CD4-positive, alpha-beta T cell treated with Interleukin-12 subunit alpha and Interleukin-12 subunit beta, for 1 hour (primary cell): Measurements from ENCODE around the gene SDHA.

ENCODE experiments used
- DNase-seq: peaks from one replicate; pipeline ENCODE4 v3.0.0-alpha.2; 2020

SDHA gene

DNA sequence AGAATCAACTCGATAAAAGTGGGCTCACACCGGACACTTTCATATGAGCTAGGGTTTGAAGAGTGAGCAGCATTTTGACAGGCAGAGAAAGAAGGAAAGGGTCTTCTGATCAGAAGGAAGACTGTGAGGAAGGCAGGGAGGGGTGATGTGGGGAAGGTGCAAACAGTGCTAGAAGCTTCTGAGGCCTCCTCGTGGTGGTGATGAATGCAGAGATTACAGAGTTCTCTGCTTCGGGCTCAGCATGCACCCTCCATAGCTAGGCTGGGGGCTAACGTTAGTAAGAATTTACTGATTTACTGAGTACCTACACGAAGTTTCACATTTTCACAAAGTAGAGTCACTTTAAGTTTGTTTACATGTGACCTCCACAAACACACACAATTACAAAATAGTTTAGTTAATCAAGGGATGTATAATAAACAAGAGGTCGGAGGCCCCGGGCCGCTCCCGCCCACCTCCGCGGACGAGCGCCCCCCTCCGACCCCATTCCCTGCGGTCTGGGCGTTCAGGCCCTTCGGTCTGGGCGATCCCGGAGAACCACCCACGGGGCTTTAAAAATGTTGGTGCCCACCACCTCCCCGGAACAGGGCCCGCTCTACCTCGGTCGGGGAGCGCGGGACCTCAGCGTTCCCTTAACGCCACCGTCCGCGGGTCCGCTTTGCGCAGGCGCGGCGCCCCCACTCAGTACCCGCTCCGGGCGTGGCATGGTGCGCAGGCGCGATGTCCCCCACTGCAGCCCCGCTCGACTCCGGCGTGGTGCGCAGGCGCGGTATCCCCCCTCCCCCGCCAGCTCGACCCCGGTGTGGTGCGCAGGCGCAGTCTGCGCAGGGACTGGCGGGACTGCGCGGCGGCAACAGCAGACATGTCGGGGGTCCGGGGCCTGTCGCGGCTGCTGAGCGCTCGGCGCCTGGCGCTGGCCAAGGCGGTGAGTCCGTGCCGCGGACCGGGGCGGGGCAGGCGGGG lies at the start of gene SDHA, which contains the start of gene CCDC127:
TSS of gene SDHA (plus strand) at position 827 of the 963 bp plus-strand sequence. CDS start at position 863, 36 bp downstream.
TSS of gene CCDC127 (minus strand) at position 660 of the 963 bp plus-strand sequence. CDS start 1,304 bp downstream, outside the sequence.
- peak; percentile 98 for DNase-seq

DNA sequence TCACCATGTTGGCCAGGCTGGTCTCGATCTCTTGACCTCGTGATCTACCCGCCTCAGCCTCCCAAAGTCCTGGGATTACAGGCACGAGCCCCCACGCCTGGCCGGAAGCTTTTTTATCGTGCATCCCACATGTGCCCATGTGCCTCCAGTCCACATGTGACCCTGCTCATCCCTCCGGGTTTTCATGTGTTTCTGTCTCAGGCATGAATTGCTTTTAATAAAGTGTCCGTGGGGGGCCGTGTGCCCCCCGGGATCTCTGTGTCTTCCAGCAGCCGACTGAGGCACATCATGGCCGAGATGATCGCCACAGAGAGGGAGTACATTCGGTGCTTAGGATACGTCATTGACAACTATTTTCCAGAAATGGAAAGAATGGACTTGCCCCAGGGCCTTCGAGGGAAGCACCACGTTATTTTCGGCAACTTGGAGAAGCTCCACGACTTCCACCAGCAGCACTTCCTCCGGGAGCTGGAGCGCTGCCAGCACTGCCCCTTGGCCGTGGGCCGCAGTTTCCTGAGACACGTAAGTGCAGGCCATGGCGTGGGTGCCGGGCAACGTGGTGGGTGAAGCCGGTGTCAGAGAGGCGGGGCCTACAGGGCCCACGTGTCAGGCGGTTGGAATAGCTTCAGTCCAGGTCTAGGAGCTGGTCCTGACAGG lies 48.9 kb upstream of the SDHA start:
- DNase-seq, result no peak

DNA sequence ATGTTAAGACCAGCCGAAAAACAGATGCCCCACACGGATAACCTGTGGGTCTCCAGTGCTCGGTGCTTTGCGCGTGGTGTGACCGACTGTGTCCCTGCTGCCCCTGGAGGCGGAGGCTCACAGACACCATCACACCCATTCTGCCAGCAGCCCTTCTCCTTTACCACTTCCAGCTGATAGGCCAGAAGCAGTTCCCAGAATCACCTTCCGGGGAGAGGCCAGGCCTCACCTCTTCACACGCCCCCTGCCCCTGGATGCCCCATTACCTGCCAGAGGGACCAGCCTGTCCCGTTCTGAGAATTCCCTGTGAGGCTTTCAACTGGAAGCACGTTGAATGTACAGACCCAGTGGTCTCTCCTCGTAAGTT lies 48.4 kb upstream of the SDHA start:
- DNase-seq, result no peak

DNA sequence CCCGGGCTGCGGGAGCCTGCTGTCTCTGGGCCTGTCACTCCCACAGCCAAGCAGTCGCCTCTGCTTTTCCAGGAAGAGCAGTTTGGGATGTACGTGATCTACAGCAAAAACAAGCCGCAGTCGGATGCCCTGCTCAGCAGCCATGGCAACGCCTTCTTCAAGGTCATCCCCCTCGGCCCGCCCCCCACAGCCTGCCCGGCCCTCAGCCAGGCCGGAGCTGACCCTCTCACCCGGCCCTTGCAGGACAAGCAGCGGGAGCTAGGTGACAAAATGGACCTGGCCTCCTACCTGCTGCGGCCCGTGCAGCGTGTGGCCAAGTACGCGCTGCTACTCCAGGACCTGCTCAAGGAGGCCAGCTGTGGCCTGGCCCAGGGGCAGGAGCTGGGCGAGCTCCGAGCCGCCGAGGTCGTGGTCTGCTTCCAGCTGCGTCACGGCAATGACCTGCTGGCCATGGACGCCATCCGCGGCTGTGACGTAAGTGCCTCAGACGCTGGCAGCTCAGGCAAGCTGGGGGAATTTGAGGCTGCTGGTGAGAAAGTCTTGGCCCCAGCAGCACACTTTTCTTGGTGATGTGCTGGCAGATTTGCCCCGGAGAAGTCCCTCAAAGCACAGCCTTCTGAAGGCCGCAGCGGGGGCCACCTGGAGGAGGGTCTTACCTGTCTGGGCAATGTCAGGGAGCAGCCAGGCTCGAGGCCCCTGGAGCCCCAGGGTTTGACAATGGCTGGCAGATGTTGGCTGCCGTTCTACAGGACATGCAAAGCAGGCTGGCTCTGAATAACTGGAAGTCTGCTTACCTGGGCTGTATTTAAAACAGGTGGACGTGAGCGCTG lies 46.9 kb upstream of the SDHA start:
- no peak for DNase-seq

DNA sequence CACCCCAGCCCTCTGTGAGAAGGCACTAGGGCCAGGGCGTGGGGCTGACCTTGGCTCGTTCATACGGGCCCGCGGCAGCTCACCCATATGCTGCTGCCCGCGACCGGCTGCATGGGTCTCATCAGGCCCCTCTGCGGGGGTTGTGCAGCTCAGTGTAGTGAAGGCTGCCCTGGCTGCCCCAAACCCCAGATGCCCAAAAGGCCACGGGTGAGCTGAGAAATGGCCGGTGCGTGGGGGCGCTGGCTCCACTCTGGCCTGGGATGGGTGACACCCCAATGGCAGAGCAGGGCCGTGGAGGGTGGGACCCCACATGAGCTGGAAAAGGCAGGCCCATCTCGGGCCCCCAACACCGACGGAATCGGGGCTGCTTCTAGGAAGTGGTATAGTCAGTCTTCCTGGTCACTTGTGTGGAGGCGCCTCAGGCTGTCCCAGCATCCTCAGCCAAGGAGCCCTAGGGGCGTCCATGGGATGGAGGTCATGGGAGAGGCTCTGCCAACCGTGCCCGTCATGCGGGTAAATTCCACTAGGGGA lies 46.3 kb upstream of the SDHA start:
- DNase-seq, result no peak

DNA sequence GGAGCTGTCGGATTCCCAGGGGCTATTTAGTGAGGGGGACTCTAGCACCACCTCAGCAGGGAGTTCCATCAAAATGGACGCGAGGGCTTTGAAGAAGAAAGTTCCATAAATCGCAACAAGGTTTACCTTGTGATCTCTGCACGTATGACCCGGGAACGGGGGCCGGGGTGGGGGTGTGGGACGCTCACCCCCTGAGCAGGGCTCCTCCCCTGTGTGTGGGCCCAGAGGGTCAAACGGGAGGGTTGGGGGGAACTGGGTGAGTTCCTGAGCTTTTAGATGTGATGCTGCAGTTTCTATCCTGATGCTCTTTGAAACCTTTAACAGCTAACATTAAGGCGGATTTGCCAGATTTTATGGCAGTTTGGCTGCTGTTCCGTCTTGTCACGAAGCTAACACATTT lies 45.7 kb upstream of the SDHA start:
- no peak for DNase-seq

DNA sequence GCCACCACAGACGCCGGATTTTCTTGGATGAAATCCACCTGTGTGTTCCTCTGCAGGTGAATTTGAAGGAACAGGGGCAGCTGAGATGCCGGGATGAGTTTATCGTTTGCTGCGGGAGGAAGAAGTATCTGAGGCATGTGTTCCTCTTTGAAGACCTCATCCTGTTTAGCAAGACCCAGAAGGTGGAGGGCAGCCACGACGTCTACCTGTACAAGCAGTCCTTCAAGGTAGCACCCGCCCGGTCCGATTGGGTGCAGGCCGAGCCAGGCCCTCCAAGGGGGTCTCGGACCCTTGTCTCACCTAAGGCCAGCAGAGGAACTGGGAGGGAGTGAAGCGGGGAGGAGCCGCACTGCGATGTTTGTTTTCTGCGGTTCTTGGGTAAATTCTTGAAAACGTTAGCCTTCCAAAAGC lies 45.3 kb upstream of the SDHA start:
- no peak for DNase-seq

DNA sequence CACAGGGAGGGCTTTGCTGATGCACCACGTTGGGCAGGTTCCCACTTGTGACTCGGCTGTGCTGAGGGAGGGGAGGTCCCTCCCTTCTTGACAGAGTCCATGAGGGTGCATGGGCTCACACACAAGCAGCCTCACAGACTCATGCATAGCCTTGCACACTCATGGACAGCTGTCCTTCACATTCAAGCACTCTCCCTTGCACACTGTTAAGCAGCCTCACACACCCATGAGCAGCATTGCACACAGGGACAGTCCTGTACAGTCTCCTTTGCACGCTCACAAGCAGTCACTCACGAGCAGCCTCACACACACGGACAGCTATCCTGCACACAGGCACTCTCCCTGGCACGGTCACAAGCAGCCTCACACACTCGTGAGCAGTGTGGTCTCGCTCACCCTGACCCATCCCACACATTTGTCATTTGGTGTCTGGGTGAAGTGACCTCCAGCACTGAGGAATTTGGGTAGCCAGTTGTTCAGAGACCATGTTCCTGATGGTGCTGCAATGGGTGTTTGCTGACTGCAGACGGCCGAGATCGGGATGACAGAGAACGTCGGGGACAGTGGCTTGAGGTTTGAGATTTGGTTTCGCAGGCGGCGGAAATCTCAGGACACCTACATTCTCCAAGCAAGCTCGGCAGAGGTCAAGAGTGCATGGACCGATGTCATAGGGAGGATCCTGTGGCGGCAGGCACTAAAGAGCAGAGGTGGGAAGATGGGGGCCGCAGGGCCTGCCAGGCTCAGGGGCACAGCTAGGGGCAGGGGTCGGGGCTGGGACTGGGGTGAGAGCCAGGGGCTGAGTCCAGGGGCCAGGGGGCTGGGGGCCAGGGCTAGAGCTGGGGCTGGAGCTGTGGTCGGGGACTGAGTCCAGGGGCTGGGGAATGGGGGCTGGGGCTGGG lies 44.5 kb upstream of the SDHA start:
- no peak for DNase-seq

DNA sequence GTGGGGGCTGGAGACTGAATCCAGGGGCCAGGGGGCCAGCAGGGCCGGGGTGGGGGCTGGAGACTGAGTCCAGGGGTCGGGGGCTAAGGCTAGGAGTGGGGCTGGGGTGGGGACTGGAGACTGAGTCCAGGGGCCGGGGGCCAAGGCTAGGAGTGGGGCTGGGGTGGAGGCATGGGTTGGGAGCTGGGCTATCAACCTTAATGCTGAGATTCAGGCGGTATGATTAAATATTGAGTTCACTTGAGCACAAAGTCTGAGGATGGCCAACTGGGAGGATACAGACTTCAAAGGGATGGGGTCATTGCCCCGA lies 43.9 kb upstream of the SDHA start:
- DNase-seq, result no peak

DNA sequence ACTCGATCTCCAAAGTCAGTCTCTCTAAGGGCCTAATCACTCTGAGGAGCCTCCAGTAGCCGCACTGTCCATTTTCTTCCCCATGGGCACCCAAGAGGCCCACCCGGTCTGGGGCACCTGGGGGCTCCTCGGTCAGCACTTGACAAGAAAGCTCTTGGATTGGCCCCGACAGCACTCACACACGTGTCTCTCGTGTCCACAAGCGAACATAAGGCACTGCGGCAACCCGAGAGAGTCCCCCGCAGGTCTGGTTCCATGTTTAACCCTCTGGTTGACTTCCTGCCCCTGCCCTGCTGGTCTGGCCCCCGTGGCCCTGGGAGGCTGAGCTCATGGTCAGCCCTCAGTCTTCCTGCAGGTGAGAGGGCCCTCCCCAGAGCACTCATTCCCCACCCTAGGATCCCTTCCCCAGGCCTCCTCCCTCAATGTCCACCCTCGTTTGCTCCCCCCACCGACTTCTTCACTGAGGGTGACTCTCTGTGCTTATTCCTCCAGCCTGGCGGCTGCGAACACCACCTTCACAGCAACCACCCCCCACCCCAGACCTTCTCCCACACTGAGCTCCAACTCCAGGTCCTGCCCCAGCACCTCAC lies 43.1 kb upstream of the SDHA start:
- no peak for DNase-seq

DNA sequence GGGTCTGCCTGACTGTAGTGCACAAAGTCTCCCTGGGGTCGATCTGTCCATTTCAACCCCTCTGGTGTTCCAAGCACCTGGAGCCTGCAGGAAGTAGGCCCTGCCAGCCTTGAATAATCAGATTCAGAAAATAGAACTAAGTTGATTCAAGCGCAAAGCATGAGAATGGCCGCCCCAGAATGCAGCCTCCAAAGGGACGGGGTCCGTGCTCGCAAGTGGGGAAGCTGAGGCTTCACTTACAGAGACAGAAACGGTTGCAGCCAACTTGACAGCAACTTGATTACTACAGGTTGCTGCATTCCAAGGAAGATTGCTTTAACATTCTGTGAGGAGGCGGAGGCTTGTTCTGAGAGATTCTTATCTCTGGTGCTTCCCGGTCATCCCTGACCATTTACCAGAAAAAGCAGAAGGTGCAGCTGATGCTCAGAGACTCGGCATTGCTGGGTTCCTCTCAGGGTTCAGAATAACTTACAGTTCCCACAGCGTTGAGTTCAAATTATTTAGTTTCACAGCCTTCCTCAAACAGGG lies 41.8 kb upstream of the SDHA start:
- no peak for DNase-seq

DNA sequence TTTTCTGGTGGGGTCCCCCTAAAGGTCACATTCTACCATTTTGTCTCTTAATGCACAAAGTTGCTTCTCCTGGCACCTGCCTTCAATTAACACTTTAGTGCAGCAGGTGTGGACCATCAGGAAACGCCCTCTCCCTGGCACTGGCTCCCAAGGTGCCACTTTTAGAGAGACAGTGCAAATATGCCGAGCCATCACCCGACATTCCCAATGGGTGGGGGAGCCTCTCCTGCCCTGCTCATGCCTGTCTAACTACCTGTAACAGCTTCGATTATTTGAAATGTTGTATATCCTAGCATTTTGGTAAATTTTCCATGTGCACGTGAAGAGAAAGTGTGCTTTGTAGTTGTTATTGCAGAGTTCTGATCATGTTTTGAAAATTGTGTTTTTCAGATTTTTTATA lies 40.0 kb upstream of the SDHA start:
- DNase-seq, result no peak

DNA sequence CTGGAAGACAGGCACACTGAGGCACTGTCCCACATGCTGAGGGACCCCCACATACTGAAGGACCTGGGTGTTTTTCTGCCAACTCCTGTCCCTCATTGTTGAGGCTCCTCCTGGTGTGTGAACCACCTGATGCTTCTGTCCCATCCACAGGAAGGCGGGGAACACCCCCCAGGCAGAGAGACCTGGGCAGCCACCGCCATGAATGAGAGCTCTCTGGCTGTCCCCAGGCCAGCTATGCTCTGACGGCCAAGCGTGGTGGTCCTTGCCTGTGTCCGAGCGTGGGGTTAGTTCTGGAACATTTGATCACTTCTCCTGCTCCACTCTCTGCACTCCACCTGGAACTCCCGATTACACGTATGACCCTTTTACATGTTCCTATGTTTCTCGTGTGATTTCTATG lies 38.7 kb upstream of the SDHA start:
- DNase-seq, result no peak

DNA sequence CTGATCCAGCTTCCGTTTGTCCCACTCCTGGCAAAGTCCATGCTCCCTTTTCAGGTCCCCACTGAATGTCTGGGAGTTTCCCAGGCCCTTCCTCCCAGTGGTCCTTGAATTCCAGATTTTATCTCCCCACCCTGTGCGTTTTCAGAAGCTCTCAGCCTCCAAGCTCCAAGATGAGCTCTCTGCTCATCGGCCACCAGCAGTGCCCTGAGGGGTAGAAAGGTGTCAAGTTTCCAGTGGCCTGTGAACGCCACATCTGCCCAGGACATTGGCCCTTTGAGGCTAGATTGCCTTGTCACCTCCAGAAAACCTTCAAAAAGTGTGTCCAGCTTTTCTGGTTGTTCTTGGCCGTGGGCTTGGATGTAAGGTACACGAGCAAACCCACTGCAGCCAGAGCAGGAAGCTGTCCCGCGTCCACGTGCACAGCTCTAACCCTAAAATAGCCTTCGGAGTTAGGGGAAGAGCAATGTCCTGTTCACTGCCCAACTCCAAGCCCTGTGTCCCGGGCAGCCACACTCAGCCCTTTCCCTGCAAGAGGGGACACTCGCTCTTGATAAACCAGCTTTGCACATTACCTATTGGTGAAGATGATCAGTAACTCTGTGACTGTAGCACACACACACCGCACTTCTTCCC lies 37.7 kb upstream of the SDHA start:
- DNase-seq, result no peak

DNA sequence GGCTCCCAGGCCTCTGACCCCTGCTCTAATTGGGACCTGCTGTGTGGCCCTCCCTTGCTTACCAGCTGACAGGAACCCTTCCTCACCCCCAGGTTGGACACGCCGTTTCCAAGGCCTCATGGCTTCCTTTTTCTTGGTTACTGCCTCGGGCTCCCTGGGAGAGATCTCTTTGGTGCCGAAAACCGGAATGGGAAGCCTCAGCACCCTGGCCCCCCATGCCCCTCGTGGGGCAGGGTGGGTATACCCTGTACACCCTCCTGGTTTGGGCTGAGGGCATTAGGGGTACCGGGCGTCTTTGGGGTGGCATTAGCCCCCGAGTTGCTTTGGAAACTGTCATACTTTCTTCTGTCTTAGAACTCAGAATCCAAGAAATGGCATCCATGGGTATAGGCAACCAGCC lies 37.0 kb upstream of the SDHA start:
- DNase-seq, result no peak

DNA sequence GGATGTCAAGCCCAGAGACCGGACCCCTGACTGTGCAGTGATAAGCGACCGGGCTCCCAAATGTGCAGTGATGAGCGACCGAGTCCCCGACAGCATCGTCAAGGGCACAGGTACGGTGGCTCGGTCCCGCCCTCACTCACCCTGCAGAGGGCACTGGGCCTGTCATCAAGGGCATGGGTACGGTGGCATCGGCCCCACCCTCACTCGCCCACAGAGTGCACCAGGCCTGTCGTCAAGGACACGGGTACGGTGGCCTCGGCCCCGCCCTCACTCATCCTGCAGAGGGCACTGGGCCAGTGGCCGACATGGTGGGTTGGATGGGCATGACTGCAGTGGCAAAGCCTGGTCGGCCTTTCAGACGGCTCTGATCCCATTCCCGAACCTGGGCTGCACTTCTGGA lies 36.6 kb upstream of the SDHA start:
- DNase-seq, result no peak

DNA sequence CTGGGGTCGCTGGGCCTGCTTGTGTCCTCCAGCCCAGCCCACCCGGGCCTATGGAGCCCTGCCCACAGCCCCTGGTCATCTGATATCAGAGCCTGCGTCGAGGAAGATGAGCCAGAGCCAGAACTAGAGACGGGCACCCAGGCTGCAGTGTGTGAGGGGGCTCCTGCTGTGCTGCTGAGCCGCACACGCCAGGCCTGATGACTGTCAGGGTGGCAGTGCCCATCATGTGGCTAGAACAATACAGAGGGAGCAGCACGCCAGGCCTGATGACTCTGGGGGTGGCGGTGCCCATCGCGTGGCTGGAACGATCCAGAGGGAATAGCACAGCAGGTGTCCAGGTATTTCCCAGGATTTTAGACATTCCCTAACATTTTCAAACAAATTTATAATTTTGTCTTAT lies 36.0 kb upstream of the SDHA start:
- DNase-seq, result no peak

DNA sequence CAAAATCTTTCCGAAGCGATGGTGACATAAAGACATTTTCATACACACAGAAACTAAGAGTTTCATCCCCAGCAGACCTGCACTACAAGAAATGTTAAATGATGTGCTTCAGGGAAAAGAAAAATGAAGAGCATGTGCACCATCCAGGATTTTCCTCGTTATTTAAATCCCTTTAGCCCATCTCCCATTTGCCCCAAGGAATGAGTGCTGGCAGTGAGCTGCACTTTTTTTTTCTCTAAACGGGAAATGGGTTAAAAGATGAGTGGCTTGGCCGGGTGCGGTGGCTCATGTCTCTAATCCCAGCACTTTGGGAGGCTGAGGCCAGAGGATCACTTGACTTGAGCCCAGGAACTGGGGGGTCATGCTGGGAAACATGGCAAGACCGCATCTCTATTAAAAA lies 33.6 kb upstream of the SDHA start:
- DNase-seq, result no peak

DNA sequence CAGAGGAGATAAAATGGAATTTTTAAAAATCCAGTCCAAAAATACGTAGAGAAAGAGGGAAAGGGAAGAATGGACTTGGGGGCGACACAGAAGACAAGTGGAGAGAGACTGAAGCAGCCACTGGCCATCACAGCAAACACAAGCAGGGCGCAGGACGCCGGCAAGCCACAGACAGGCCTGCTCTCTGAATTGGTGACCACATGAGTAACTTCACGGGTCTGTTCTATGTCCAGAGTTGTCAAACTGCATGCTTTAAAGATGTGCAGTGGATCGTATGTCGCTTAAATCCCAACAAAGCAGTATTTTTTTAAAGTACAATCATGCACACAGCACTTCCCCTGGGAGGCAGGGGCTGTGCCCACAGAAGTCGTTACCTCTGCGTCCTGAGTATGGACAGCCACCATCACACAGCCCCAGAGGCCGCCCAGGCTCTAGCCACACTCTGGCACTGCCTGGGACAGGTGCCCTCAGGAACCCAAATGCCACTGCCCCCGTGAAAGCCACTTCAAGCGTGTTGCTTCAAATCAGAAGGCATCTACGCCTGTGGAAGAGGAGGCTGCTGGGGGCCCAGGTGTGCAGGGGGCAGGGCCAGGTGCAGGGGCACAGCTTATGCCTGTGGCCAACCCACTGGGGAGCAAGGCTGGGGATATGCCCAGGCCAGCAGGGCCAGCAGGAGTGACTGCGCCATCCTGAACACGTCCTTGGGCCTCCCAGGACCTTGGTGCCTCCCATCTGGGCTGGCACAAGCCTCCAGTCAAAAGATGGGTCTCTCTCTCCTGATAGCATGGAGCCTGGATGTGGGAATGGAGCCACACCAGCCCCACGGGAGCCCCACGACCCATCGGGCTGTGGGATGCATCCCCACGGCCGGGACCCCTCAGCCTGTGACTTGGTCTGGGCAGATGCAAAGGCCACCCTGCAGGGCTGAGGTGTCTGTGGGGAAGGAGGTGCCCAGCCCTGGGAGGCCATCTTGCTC lies 32.7 kb upstream of the SDHA start:
- no peak for DNase-seq
